Neural progenitor cell (in vitro differentiated cells): ENCODE results near the gene EXD3. TPM values are rescaled to one million over a fixed set of nuclear protein-coding genes. Genes with fewer than 3 reads are reported as not detected.

ENCODE experiments used
- DNase-seq: peaks from one replicate; pipeline ENCODE4 v3.0.0-alpha.2; 2016; ENCODE audit warnings: low spot score
- H2AFZ ChIP-seq: fragments of 200-600 bp; sonication (generic); replicated peaks from 2 replicates; pipeline ENCODE4 v1.6.1; 2016; ENCODE audit warnings: antibody characterized with exemption
- H3F3A ChIP-seq: fragments of 200-600 bp; sonication (generic); 2 replicates; pipeline ENCODE4 v1.6.1; 2016; ENCODE audit warnings: antibody characterized with exemption, low read depth
- H3K27ac ChIP-seq: fragments of 200-600 bp; sonication (generic); 2 replicates; pipeline ENCODE4 v1.5.1; 2016; ENCODE audit warnings: mild to moderate bottlenecking
- H3K27me3 ChIP-seq: fragments of 200-600 bp; sonication (generic); 2 replicates; pipeline ENCODE4 v1.6.1; 2016; ENCODE audit warnings: mild to moderate bottlenecking, moderate library complexity
- H3K36me3 ChIP-seq: fragments of 200-600 bp; sonication (generic); 2 replicates; pipeline ENCODE4 v1.5.1; 2016
- H3K4me1 ChIP-seq: fragments of 200-600 bp; sonication (generic); 2 replicates; pipeline ENCODE4 v1.6.1; 2016; ENCODE audit warnings: mixed run types
- H3K4me2 ChIP-seq: fragments of 200-600 bp; sonication (generic); 2 replicates; pipeline ENCODE4 v1.6.1; 2016
- H3K4me3 ChIP-seq: fragments of 200-600 bp; sonication (generic); 2 replicates; pipeline ENCODE4 v1.5.1; 2016
- H3K79me2 ChIP-seq: fragments of 200-600 bp; sonication (generic); 2 replicates; pipeline ENCODE4 v1.6.1; 2016; ENCODE audit warnings: low read depth
- H3K9ac ChIP-seq: fragments of 200-600 bp; sonication (generic); 2 replicates; pipeline ENCODE4 v1.6.1; 2016
- H3K9me3 ChIP-seq: fragments of 200-600 bp; sonication (generic); 2 replicates; pipeline ENCODE4 v1.5.1; 2016; ENCODE audit warnings: low read depth
- H4K20me1 ChIP-seq: fragments of 200-600 bp; sonication (generic); 2 replicates; pipeline ENCODE4 v1.6.1; 2016; ENCODE audit warnings: low read depth
- H3K27ac Mint-ChIP-seq: 3 replicates; pipeline ENCODE4 v1.8.0; 2021; ENCODE audit warnings: mixed read lengths
- H3K27me3 Mint-ChIP-seq: 2 replicates; pipeline ENCODE4 v1.8.0; 2022; ENCODE audit warnings: low read depth, mild to moderate bottlenecking, inconsistent platforms, moderate library complexity, mixed read lengths; ENCODE audit not compliant: insufficient read depth
- H3K36me3 Mint-ChIP-seq: 3 replicates; pipeline ENCODE4 v1.8.0; 2021; ENCODE audit warnings: mixed read lengths
- H3K4me1 Mint-ChIP-seq: 3 replicates; pipeline ENCODE4 v1.8.0; 2021; ENCODE audit warnings: mixed read lengths
- H3K4me3 Mint-ChIP-seq: 3 replicates; pipeline ENCODE4 v1.8.0; 2021; ENCODE audit warnings: mild to moderate bottlenecking, moderate library complexity, mixed read lengths
- H3K9me3 Mint-ChIP-seq: 3 replicates; pipeline ENCODE4 v1.8.0; 2020; ENCODE audit warnings: mixed read lengths
- EZH2 ChIP-seq: fragments of 200-600 bp; sonication (generic); IDR thresholded peaks from 2 replicates; pipeline ENCODE4 v1.6.1; 2017; ENCODE audit warnings: antibody characterized with exemption, mild to moderate bottlenecking, moderate library complexity
- EZH2phosphoT487 ChIP-seq: fragments of 200-600 bp; sonication (generic); IDR thresholded peaks from 2 replicates; pipeline ENCODE4 v1.6.1; 2017; ENCODE audit warnings: antibody characterized with exemption
- total RNA-seq: library from RNA; depleted of rRNA; stranded (reverse); fragments of >200 nt; gene quantifications from 2 replicates; pipeline ENCODE4 v1.2.3, GENCODE V29; 2015; ENCODE audit warnings: low replicate concordance
- TF ChIP-seq, protein P1 (sequence below): fragments of 200-600 bp; sonication (generic); IDR thresholded peaks from 2 replicates; pipeline ENCODE4 v1.5.1; 2017; ENCODE audit warnings: antibody characterized with exemption, mild to moderate bottlenecking

EXD3 gene
- total RNA-seq, 1 donor from 2014 or later = 4.7 TPM

DNA sequence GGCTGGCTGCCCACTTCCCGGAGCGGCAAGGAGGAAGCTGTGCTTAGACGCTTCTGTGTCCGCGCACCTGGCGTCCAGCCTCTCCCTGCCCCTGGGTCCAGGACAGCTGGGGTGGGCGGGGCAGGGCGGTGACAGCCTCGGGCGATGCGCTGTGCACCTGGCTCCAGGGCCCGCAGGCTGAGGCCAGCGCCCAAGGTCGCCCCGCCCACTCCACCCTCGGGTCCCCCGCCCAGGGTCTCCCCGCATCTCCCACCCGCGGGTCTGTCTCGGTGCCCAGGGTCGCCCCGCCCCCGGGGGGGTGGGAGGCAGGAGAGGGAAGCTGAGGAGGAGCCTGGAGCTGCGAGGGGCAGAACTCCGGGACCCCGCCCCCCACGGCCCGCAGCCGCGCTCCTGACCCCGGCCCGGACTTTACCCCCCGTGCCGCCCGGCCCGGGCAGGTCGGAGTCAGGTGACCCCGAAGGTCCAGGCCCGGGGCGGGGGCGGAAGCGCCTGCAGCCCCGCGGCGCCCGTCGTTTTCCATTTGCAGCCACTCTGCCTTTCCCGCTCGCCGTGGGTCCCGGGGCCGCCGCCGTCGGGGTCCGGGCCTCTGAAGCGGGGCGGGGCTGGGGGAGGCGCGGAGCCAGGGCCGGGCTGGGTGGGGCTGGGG lies 18.4 kb upstream of the EXD3 start, which contains the start of gene ENTPD8:
ENTPD8 (minus strand) TSS at position 69 of the 646 bp plus-strand sequence. CDS start 3,072 bp downstream, outside the sequence.
- H3K4me1 ChIP-seq = no peaks in the 10 kb centered on the region
- TF ChIP-seq EZH2 = no peak
- TF ChIP-seq EZH2phosphoT487 = no peak
- TF ChIP-seq, protein P1, sequence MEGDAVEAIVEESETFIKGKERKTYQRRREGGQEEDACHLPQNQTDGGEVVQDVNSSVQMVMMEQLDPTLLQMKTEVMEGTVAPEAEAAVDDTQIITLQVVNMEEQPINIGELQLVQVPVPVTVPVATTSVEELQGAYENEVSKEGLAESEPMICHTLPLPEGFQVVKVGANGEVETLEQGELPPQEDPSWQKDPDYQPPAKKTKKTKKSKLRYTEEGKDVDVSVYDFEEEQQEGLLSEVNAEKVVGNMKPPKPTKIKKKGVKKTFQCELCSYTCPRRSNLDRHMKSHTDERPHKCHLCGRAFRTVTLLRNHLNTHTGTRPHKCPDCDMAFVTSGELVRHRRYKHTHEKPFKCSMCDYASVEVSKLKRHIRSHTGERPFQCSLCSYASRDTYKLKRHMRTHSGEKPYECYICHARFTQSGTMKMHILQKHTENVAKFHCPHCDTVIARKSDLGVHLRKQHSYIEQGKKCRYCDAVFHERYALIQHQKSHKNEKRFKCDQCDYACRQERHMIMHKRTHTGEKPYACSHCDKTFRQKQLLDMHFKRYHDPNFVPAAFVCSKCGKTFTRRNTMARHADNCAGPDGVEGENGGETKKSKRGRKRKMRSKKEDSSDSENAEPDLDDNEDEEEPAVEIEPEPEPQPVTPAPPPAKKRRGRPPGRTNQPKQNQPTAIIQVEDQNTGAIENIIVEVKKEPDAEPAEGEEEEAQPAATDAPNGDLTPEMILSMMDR = no peak
- no peaks in the 10 kb centered on the region for H4K20me1 ChIP-seq
- no peaks in the 10 kb centered on the region for H3K36me3 ChIP-seq
- H2AFZ ChIP-seq = no peak within 1 kb of the TSS
- peaks cover 20% of the 10 kb centered on the region for H3F3A ChIP-seq
- no peaks in the 10 kb centered on the region for H3K79me2 ChIP-seq
- H3K9ac ChIP-seq = no peak within 1 kb of the TSS
- Mint-ChIP-seq H3K27me3 (peaks cover 11% of the 10 kb centered on the region), H3K4me1 (peaks cover 16% of the 10 kb centered on the region), H3K27ac (no peak within 1 kb of the TSS), H3K4me3 (peak within 1 kb of the TSS; percentile 83), H3K36me3 (no peaks in the 10 kb centered on the region), H3K9me3 (no peaks in the 10 kb centered on the region)
- peak within 1 kb of the TSS; percentile 60 for H3K4me3 ChIP-seq
- no peak within 1 kb of the TSS for H3K27ac ChIP-seq
- H3K9me3 ChIP-seq = no peaks in the 10 kb centered on the region
- peak within 1 kb of the TSS; percentile 89 for H3K4me2 ChIP-seq
- H3K27me3 ChIP-seq = peaks cover 30% of the 10 kb centered on the region
- DNase-seq = peak; percentile 87

DNA sequence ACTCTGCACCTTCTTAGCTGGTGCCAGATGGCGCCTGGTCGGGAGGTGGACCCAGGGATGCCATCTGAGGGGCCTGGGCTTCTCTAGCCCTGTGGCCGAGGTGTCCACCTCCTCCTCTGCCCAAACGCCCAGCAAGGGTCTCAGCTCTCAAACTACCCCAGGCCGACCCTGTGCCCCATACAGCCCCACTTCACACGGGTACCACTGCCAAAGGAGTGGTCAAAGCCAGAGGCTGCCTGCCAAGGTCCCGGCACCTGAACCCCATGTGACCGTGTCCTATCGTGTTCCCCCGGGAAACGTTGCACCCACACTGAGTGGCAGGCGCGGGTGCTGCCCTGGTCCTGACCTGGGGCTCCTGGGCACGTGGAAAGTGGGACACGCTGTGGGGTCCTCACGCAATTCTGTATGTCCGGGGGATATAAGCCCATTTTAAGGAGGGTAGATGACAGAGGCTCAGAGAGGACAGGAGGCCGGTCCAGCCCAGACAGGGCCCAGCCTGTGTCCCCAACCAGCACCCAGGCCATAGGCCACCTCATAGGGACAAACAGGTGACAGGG lies 16.3 kb upstream of the EXD3 start:
- Mint-ChIP-seq H3K9me3 (no peaks in the 10 kb centered on the region), H3K4me1 (peaks cover 2% of the 10 kb centered on the region), H3K27ac (no peak overlapping the region), H3K4me3 (peak overlapping the region; percentile 63), H3K27me3 (peaks cover 2% of the 10 kb centered on the region), H3K36me3 (no peaks in the 10 kb centered on the region)
- Histone ChIP-seq H3K27me3 (peaks cover 30% of the 10 kb centered on the region), H4K20me1 (no peaks in the 10 kb centered on the region), H2AFZ (no peak overlapping the region), H3K4me3 (no peak overlapping the region), H3K79me2 (no peaks in the 10 kb centered on the region), H3K9me3 (no peaks in the 10 kb centered on the region), H3K4me2 (no peak overlapping the region), H3K9ac (no peak overlapping the region), H3K27ac (no peak overlapping the region), H3K36me3 (no peaks in the 10 kb centered on the region), H3F3A (peaks cover 8% of the 10 kb centered on the region), H3K4me1 (no peaks in the 10 kb centered on the region)
- TF ChIP-seq EZH2 = no peak
- no peak for TF ChIP-seq EZH2phosphoT487
- TF ChIP-seq, protein P1 = no peak
- no peak for DNase-seq

GRCh38 chr9:137438591-137439157 lies 15.7 kb upstream of the EXD3 start:
- no peaks in the 10 kb centered on the region for H3K36me3 Mint-ChIP-seq
- DNase-seq = no peak
- TF ChIP-seq EZH2phosphoT487 (no peak), EZH2 (no peak)
- TF ChIP-seq, protein P1 = no peak
- no peak overlapping the region for H3K4me2 ChIP-seq
- H3K9ac ChIP-seq = no peak overlapping the region
- no peak overlapping the region for H3K27ac ChIP-seq
- H3K27me3 ChIP-seq = peaks cover 25% of the 10 kb centered on the region
- H3K27ac Mint-ChIP-seq = no peak overlapping the region
- no peak overlapping the region for H3K4me3 Mint-ChIP-seq
- H3K4me1 Mint-ChIP-seq = peaks cover 2% of the 10 kb centered on the region
- H3F3A ChIP-seq = peaks cover 6% of the 10 kb centered on the region
- no peak overlapping the region for H2AFZ ChIP-seq
- no peaks in the 10 kb centered on the region for H3K27me3 Mint-ChIP-seq
- H3K9me3 Mint-ChIP-seq = no peaks in the 10 kb centered on the region
- no peaks in the 10 kb centered on the region for H3K36me3 ChIP-seq
- no peaks in the 10 kb centered on the region for H3K9me3 ChIP-seq
- H3K4me3 ChIP-seq = no peak overlapping the region
- H3K4me1 ChIP-seq = no peaks in the 10 kb centered on the region
- H3K79me2 ChIP-seq = no peaks in the 10 kb centered on the region
- no peaks in the 10 kb centered on the region for H4K20me1 ChIP-seq
